ENCODE results near the gene ZNF462.
"Not testable (repeated sequence)": the region's sequence is repeated elsewhere in the genome, so short reads cannot be mapped to it uniquely, and the experiment has no call there.

ZNF462 gene

DNA sequence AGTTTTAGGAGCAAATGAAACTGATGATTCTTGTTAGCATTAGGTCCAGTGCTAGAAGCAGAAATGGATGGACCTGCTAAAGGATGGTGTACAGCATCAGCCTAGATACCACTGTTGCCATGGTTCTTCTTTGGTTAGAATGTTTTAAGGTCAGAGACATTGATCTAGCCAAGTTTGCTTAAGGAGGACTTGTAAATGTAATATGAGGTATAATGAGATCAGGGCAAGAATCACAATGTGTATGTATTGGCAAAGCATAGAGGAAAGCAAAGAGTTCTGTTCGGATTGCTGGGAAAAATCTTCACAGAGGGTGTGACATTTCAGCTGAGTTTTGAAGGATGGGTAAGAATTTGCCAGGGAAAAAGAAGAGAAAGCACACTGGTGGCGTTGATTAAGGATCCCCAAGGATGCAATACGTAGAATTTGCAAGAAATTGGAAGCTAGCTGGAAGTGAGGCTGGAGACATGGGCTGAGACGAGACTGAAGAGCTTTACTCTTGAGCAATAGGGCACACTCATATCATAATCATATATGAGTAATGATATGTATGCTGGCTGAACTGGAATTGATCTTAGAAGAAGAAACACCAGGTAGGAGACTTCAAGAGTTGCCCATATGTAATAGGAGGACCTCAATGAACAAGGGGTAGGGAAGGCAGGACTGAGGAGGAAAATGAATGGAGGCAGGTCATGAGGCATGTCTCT, 102.0 kb downstream of the ZNF462 start:
- no peak for DNase-seq

- no peak for DNase-seq
Measured at GRCh38 chr9:106966481-106966880, 103.5 kb downstream of the ZNF462 start.

DNA sequence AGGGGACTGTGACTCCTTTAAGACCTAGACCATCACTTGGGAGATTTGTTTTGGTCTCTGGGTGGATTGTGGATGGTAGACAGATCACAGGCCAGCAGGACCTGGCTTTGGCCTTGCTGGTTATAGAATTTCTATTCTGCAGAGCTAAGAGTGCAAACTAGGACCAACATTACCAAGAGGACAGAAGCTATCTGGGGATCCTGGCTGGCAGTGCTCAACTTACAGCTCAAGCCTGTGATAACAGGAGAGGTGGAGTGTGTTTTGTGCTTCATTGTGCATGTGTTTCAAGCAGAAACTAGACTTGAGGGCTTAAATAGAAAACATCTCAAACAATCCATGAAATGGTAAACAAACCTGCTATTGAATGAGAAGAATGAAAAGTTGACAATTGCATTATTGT, 106.7 kb downstream of the ZNF462 start:
- no peak for DNase-seq

GRCh38 chr9:106970219-106970975, 107.4 kb downstream of the ZNF462 start:
- DNase-seq = no peak

- no peak for DNase-seq
Measured at GRCh38 chr9:106970976-106971457, 108.1 kb downstream of the ZNF462 start.

DNA sequence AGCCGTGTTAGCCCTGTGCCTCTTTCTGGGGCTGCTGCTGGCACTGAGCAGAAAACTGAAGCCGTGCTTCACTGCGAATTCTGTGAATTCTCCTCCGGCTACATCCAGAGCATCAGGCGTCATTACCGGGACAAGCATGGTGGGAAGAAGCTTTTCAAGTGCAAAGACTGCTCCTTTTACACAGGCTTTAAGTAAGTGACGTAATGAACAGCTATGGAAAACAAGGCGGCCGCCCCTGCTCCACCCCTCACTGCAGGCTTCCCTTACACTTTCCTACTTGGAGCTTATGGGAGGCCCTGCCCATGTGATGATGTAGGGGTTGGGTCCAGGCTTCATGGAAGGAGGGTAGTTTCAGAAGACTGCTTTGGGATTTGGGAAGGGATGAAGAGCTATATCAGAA, 109.1 kb downstream of the ZNF462 start:
- DNase-seq = no peak

DNA sequence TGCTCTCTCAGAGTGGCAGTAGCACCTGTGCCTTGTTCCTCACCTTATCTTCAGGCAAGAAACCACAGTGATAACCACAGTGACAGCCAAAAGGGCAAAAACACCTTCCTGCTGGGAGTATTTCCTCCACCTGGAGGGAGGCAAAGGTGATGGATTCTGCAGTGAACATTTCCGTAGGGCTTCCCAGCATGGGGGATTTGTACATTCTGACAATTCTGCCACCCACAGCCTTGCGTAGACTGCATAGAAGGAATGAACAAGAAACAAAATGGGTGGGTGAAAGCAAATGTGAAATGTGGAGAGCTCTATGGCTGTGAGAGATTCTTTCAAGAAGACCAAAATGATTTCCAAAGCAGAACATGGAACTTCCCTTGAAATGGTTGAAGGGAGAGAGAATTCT, 111.4 kb downstream of the ZNF462 start:
- DNase-seq = no peak

- no peak for DNase-seq
Measured at GRCh38 chr9:106976772-106977171, 113.8 kb downstream of the ZNF462 start.

GRCh38 chr9:106980551-106981101, 117.7 kb downstream of the ZNF462 start:
- no peak for DNase-seq

DNA sequence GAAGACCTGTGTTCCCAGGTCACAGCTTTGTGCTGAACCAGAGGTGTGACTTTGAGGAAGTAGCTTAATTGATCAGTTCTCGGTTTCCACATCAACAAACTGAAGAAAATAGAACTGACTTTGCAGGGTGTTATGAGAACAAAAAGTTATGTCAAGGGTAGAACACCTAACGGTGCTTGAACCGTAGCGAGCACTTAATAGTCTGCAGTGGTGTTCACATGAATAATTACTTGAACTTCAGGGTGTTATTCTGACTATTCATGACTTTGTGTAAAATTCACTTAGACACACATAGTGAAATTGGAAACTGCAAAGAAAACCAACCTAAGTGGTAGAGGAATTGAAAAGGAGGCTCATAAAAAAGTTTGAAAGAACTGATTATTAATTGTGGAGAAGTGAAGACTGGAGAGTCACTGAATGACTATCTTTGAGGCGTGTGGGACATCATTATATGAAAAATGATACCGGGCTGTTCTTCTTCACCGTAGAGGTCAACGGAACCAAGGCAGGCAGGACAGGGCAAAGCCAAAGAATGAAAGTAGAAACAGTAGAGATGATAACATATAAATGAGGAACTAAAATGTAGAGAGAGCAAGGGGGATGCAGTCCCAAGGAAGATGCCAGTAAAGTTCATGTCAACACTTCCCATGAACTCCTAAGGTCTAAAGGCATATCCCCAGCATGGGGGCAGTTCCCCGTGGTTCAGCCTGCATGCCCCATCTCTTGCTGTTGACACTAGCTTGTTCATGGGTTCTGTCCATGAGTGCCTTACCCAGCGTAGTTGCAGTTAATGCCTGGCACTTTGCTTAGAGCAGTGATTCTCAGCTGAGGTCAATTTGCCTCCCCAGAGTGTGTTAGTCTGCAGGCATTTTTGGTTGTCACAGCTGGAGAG, 118.7 kb downstream of the ZNF462 start:
- DNase-seq = no peak

- no peak for DNase-seq
Measured at GRCh38 chr9:106982636-106983035, 119.7 kb downstream of the ZNF462 start.

DNA sequence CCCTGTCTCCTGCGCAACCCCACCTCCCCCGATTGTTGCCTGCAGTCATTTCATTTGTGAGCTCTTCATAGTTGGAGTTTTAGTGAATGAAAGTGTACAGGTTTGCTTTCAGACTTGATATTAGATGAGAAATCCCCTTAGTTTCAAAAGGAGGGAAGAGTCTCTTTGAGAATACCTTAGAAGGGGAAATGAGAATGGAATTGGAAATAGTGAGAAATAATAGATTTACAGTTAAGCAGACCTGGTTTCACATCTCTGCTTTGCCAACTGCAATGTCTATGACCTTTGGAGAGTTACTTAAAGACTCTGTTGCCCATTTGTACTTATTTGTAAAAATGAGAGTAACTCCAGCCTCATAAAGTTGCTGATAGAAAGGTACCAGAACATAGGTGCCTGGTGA, 120.4 kb downstream of the ZNF462 start:
- no peak for DNase-seq

DNA sequence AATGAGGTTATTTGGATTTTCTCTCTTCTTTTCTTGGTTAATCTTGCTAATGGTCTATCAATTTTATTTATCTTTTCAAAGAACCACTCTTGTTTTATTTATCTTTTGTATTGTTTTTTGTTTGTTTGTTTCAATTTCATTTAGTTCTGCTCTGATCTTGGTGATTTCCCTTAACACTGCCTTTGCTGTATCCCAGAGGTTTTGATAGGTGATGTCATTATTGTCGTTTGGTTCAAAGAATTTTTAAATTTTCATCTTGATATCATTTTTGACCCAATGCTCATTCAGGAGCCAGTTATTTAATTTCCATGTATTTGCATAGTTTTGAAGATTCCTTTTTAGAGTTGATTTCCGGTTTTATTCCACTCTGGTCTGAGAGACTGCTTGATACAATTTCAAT, 126.9 kb downstream of the ZNF462 start:
- DNase-seq = not testable (repeated sequence)

- no peak for DNase-seq
Measured at GRCh38 chr9:106992186-106992585, 129.2 kb downstream of the ZNF462 start.

DNA sequence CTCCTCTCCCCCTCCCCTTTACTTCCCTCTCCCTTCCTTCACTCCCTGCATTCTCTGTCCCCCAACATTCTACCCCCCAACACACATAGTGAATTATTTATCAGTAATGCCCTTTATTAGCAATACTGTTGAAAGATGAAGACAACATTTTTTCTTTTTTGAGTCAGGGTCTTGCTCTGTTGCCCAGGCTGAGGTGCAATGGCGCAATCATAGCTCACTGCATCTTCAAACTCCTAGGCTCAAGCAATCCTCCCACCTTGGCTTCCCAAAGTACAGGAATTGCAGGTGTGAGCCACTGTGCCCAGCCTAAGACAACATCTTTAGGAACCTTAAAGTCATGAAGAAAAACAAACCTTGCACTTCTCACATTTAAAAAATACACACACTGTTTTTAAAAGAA, 130.6 kb downstream of the ZNF462 start:
- DNase-seq = no peak

DNA sequence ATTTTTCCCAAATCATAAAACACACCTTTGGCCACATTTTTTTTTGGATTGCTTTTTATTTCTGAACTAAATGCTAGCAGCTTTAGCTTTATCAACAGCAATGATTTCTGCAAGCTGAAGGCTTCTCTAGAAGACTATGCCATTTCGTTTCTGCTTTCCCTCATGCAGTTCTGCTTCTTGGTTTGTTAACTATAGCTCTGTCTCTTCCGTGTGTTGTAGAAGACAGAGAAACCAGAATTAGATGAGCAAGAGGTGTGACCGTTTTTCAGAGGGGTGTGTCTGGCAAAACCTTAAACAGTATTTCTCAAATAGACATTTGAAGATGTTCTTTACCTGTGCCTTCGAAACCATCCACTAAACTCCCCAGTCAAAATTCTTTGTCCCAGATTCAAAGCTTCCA, 131.5 kb downstream of the ZNF462 start:
- DNase-seq = no peak

DNA sequence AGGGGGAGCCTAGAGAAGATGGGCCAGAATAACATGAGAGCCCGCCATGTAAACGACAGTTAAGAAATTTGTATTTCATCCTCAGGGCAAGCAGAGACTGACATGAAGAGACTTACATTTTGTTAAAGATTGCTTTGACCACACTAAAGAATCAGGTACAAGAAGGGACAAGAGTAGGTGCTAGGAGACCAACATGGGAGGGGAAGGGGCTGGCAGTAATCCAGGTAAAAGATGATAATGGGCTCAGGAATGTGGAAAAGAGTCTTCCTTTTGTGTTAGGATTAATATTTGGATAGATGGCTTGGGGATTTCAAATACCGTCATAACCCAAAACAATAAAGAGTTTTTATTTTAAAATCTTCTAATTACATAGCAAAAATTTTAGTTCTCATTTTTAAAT, 137.3 kb downstream of the ZNF462 start:
- no peak for DNase-seq

DNA sequence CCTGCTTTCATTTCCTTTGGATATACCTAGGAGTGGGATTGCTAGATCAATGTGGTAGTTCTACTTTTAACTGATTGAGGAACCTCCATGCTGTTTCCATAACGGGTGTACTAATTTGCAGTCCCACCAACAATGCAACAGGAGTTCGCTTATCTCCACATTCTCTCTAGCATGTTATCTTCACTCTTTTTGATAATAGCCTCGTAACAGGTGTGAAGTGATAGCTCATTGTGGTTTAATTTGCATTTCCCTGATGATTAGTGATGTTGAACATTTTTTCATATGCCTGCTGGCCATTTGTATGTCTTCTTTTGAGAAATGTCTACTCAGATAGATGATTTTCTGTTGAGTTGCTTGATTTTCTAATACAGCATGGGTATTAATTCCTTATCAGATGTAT, 142.2 kb downstream of the ZNF462 start:
- no peak for DNase-seq

- DNase-seq = peak; percentile 35
Measured at GRCh38 chr9:107007402-107007801, 144.4 kb downstream of the ZNF462 start.

DNA sequence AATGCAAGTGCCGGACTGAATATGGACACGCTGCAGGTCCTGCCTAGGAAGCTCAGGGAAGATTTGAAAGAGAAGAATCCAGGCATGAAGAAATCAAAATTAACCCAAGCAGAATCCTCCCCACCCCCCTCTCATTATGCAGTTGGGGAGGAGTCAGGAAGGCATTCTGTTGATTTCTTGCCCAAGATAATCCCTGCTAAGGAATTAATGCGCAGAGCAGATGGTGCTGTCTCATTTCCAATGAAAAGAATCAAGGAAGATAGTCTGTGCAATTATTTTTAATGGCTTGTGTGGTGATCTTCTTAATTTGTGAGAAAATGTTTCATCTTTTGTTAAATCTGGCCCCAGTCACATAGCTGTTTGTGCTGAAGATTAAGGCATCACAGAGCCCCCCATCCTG, 145.0 kb downstream of the ZNF462 start:
- DNase-seq = peak; percentile 97

- DNase-seq = no peak
Measured at GRCh38 chr9:107008447-107008846, 145.5 kb downstream of the ZNF462 start.

DNA sequence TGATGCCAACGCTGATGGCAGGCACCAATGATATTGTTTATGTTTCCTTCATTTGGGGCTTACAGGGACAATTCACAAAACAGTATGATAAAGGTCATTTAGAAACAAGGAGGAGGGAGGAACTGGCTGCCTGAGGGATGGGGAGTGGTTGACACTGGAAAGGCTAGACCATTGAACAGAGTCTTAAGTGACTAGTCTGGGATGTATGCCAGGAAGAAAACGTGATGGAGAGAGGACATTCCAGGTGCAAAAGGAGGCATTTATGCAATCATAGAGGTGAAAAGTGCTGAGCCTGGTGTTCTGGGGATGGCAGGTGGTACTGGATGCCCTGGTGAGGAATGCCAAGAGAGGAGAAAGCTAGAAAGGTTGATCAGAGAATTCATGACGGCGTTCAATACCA, 153.4 kb downstream of the ZNF462 start:
- DNase-seq = no peak
